ENCODE data around the gene RNF130.

- TF ChIP-seq TBL1XR1 (IDR thresholded peaks at IDR 0.05; ENCODE audit: low read length in 2 of 2) (no peak), KAT7 (CRISPR knock-in tag; IDR thresholded peaks at IDR 0.05; ENCODE audit: borderline replicate concordance) (no peak)
Measured at GRCh38 chr5:180103487-180104167, 32.1 kb upstream of the RNF130 start.
